A549 (cell line): ENCODE measurements around the gene SPTBN5. TPM values are rescaled to one million over a fixed set of nuclear protein-coding genes. Genes with fewer than 3 reads are reported as not detected.
A peak's percentile ranks its signal among the peaks of the same experiment; 100 is the strongest.

ENCODE experiments used
- ATAC-seq, 2 experiments: fragments of 200-7000 bp in 1 of 2; fragments of >200 bp in 1 of 2; cut with Nextera tagmentation in 1 of 2; cut with Tn5 transposase in 1 of 2; 3 replicates each; pipeline versions ENCODE4 v1.8.0 to v1.9.1; 2018 to 2020; ENCODE audit warnings: mild to moderate bottlenecking in 1 of 2, moderate library complexity in 1 of 2
- CTCF ChIA-PET: fragments of 300-600 bp; sonication (Branson Sonifier 250); formaldehyde crosslinking; extraction: SDS; loops from one replicate; lab custom pipeline; 2021; ENCODE audit warnings: antibody characterized with exemption, inconsistent platforms; lab: Yijun Ruan, JAX
- POLR2A ChIA-PET: fragments of 350-600 bp; formaldehyde crosslinking; extraction: SDS; loops from one replicate; lab custom pipeline; 2021; ENCODE audit warnings: antibody characterized with exemption, inconsistent platforms; lab: Yijun Ruan, JAX
- DNase-seq, 2 experiments: peaks; one replicate each; pipeline versions ENCODE4 v3.0.0 to v3.0.0-alpha.2; 2011 to 2016; ENCODE audit warnings: low read depth in 1 of 2, low spot score in 1 of 2
- FAIRE-seq: peaks from 2 replicates; lab custom pipeline; 2011; peaks lifted over from hg19 to GRCh38; lab: Jason Lieb, UNC
- H3K27ac ChIP-seq, 2 experiments: fragments of >200 bp; sonication (Bioruptor Twin); formaldehyde crosslinking; 3 replicates each; pipeline ENCODE4 v1.5.1; 2016 to 2017
- H3K4me1 ChIP-seq: fragments of >200 bp; sonication (Bioruptor Twin); formaldehyde crosslinking; 3 replicates; pipeline ENCODE4 v1.6.1; 2016
- H3K4me2 ChIP-seq: fragments of >200 bp; sonication (Bioruptor Twin); formaldehyde crosslinking; 3 replicates; pipeline ENCODE4 v1.6.1; 2016
- H3K4me3 ChIP-seq: fragments of >200 bp; sonication (Bioruptor Twin); formaldehyde crosslinking; 3 replicates; pipeline ENCODE4 v1.5.1; 2016
- H3K9me3 ChIP-seq: fragments of >200 bp; sonication (Bioruptor Twin); formaldehyde crosslinking; 3 replicates; pipeline ENCODE4 v1.6.1; 2016
- BHLHE40 ChIP-seq: IDR thresholded peaks from 2 replicates; pipeline ENCODE4 v1.6.1; 2012; ENCODE audit warnings: low read depth, low read length, inconsistent platforms
- CBX2 ChIP-seq: fragments of 200-600 bp; sonication (generic); IDR thresholded peaks from 2 replicates; pipeline ENCODE4 v1.6.1; 2016; ENCODE audit warnings: low read depth, mild to moderate bottlenecking, borderline replicate concordance
- CEBPB ChIP-seq, 2 experiments: fragments of >200 bp in 1 of 2; sonication (Bioruptor Twin) in 1 of 2; formaldehyde crosslinking in 1 of 2; IDR thresholded peaks; 2 replicates each; pipeline ENCODE4 v1.6.1; 2012 to 2016
- CHD2 ChIP-seq: fragments of 150-350 bp; IDR thresholded peaks from 2 replicates; pipeline ENCODE4 v1.6.1; 2014; ENCODE audit warnings: low read length; ENCODE audit not compliant: partially characterized antibody
- CTCF ChIP-seq: fragments of >200 bp; sonication (Bioruptor Twin); formaldehyde crosslinking; IDR thresholded peaks from 3 replicates; pipeline ENCODE4 v1.5.1; 2016
- E2F6 ChIP-seq: IDR thresholded peaks from 2 replicates; pipeline ENCODE4 v1.6.1; 2012; ENCODE audit warnings: low read depth, borderline replicate concordance
- EHF ChIP-seq: fragments of 250-450 bp; sonication (Bioruptor Pico); IDR thresholded peaks from 2 replicates; pipeline ENCODE4 v1.5.0; 2020; ENCODE audit warnings: mild to moderate bottlenecking
- EP300 ChIP-seq, 2 experiments: fragments of >200 bp; sonication (Bioruptor Twin); formaldehyde crosslinking; IDR thresholded peaks; 2 replicates in 1 of 2; 3 replicates in 1 of 2; pipeline ENCODE4 v1.6.1; 2016 to 2017
- ESRRA ChIP-seq: fragments of 150-350 bp; IDR thresholded peaks from 2 replicates; pipeline ENCODE4 v1.6.1; 2014; ENCODE audit warnings: mild to moderate bottlenecking, low read length, borderline replicate concordance
- FOSB ChIP-seq: fragments of 250-450 bp; sonication (Bioruptor Pico); IDR thresholded peaks from 2 replicates; pipeline ENCODE4 v1.5.0; 2020; ENCODE audit warnings: mild to moderate bottlenecking, moderate library complexity
- FOXS1 ChIP-seq: fragments of 250-450 bp; sonication (Bioruptor Pico); IDR thresholded peaks from 2 replicates; pipeline ENCODE4 v1.5.0; 2020; ENCODE audit warnings: mild to moderate bottlenecking, moderate library complexity
- NFE2L2 ChIP-seq: fragments of 150-350 bp; conservative IDR thresholded peaks from 2 replicates; pipeline ENCODE4 v1.6.1; 2014; ENCODE audit warnings: low read length
- POLR2AphosphoS2 ChIP-seq: conservative IDR thresholded peaks from 2 replicates; pipeline ENCODE4 v1.6.1; 2012; ENCODE audit warnings: low read length, improper control_type of control experiment, inconsistent platforms
- RAD21 ChIP-seq, 2 experiments: fragments of >200 bp in 1 of 2; sonication (Bioruptor Twin) in 1 of 2; formaldehyde crosslinking in 1 of 2; IDR thresholded peaks in 1 of 2; conservative IDR thresholded peaks in 1 of 2; 2 replicates in 1 of 2; 3 replicates in 1 of 2; pipeline ENCODE4 v1.6.1; 2012 to 2018; ENCODE audit warnings: inconsistent platforms in 1 of 2
- RCOR1 ChIP-seq: fragments of 150-350 bp; IDR thresholded peaks from 2 replicates; pipeline ENCODE4 v1.6.1; 2014; ENCODE audit warnings: antibody characterized with exemption, low read length, low read depth
- SMC3 ChIP-seq: fragments of >200 bp; sonication (Bioruptor Twin); formaldehyde crosslinking; IDR thresholded peaks from 3 replicates; pipeline ENCODE4 v1.6.1; 2018; ENCODE audit warnings: inconsistent platforms
- ZFP36 ChIP-seq: fragments of 450-650 bp; IDR thresholded peaks from 2 replicates; pipeline ENCODE4 v1.6.1; 2014; ENCODE audit warnings: borderline replicate concordance; ENCODE audit not compliant: partially characterized antibody
- ZSCAN20 ChIP-seq: fragments of 250-450 bp; sonication (Bioruptor Pico); IDR thresholded peaks from 2 replicates; pipeline ENCODE4 v1.8.0; 2022; ENCODE audit warnings: mild to moderate bottlenecking, moderate library complexity
- whole genome bisulfite sequencing: methylation state at CpG from one replicate; pipeline ENCODE4 v1.1.6; 2017; ENCODE audit errors: missing lambda C conversion rate; 5-methylcytosine and 5-hydroxymethylcytosine counted together
- polyA plus RNA-seq, 4 experiments: library from polyadenylated mRNA; depleted of rRNA in 3 of 4; stranded (reverse); fragments of >200 nt; fragmentation: RNase III in 1 of 4; extraction: RNeasy Plus Mini Kit Qiagen cat#74134 plus additional on column Dnase treatment in 1 of 4; gene quantifications; 2 replicates in 3 of 4; 3 replicates in 1 of 4; pipeline ENCODE4 v1.2.3, GENCODE V29; 2011 to 2017
- TF ChIP-seq, protein P1 (sequence below): fragments of 150-350 bp; IDR thresholded peaks from 2 replicates; pipeline ENCODE4 v1.6.1; 2014; ENCODE audit warnings: low read depth, mild to moderate bottlenecking, low read length
- TF ChIP-seq, protein P2 (sequence below): fragments of 250-450 bp; sonication (Bioruptor Pico); IDR thresholded peaks from 2 replicates; pipeline ENCODE4 v1.5.0; 2020; ENCODE audit warnings: low read depth, mild to moderate bottlenecking, moderate library complexity

SPTBN5 gene
- polyA plus RNA-seq, 2 of the 4 experiments (the other 2 are of a cell fraction): 0.05 to 0.17 TPM

DNA sequence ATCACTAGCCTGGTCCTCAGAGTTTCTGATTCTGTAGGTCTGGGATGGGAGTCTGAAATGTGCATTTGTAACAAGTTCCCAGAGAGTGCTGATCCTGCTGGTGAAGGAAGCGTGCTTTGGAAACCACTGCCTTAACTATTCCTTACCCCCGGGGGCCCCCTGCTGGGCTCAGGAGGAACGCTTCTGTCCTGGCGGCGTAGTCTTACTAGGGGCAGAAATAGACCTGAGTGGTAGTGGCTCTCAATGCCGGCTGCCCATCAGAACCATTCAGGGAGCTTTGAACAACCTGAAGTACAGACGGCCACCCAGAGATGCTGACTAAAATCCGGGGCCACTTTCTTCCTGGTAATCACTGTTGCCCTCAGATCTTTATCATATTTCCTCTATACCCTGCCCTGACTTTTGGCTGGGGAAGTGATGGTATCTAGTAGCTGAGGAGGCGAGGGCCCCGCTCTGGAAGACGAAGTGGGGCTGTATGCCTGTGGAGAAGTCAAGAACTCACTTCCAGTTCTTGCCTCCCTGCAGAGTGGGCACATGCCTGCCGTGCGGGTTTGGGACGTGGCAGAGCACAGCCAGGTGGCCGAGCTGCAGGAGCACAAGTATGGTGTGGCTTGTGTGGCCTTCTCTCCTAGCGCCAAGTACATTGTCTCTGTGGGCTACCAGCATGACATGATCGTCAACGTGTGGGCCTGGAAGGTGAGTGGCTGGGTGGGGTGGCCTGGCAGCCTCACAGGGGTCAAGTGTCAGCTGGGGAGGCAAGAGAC lies 82.2 kb downstream of the SPTBN5 start:
- 70% methylated on average over 11 of the region's 18 CpGs for WGBS
- Histone ChIP-seq H3K9me3 (no peaks in the 10 kb centered on the region), H3K4me2 (no peak overlapping the region), H3K4me3 (no peak overlapping the region), H3K4me1 (no peaks in the 10 kb centered on the region), H3K27ac (no peak overlapping the region)
- FAIRE-seq (no peak), DNase-seq (peak; percentile 70 to 71), ATAC-seq (peak; percentile 96 to 98; a peak in 5 of 6 replicates)
- TF ChIP-seq RAD21 (conservative IDR thresholded peaks at IDR 0.05 in 1 of 2, IDR thresholded peaks at IDR 0.05 in 1 of 2) (peak; percentile 82 to 92), FOXS1 (CRISPR knock-in tag) (no peak), CTCF (peak; percentile 69), NFE2L2 (no peak), CEBPB (IDR thresholded peaks at IDR 0.05) (no peak), RCOR1 (no peak), E2F6 (no peak), SMC3 (peak; percentile 71)
- ChIA-PET CTCF (interaction anchor here (0.7 to 6.4 kb wide), 42 partner anchors 9 to 364 kb away, joined by 3 to 103 read pairs (median 4); partner anchors contain the start of genes MAPKBP1, PLA2G4B and RPAP1), POLR2A (interaction anchor here (1.0 to 1.3 kb wide), 2 partner anchors 37 kb away, joined by 3 to 4 read pairs; partner anchors contain the start of gene MAPKBP1)

DNA sequence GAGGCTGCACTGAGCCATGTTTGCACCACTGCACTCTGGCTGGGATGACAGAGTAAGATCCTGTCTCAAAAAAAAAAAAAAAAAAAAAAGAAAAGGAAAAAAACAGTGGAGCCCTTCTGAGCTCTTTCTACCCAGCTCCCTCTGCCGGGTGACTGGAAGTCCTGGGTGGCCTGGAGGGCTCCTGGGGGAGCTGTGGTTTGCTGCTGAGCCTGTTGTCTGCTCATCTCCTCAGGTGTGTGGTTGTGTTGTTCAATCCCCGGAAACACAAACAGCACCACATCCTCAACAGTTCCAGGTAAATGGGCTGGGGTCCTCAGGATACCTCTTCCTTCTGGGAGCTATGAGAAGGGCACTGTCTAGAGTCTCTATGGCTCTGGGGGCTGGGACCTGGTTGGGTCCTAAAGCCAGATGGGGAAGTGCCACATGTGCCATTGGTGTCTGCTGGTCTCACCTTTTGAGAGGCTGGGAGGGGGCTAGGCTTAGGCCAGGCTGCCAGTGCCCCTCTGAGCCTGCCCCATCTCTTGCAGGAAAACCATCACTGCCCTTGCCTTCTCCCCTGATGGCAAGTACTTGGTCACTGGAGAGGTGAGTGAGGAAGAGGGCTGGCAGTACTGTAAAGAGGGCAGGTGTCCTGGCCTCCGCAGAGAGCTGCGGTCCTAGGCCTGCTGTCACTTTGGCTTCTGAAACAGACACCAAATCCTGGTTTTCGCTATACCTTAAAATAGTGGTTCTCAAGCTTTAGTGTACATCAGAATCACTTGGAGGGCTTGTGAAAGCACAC lies 83.0 kb downstream of the SPTBN5 start:
- no peak for DNase-seq
- H3K9me3 ChIP-seq: no peaks in the 10 kb centered on the region
- no peak overlapping the region for H3K27ac ChIP-seq
- POLR2A ChIA-PET: interaction anchor here (1.0 kb wide), 1 partner anchor 36 kb away, joined by 3 read pairs; the partner anchor contains the start of gene MAPKBP1
- TF ChIP-seq, protein P1, sequence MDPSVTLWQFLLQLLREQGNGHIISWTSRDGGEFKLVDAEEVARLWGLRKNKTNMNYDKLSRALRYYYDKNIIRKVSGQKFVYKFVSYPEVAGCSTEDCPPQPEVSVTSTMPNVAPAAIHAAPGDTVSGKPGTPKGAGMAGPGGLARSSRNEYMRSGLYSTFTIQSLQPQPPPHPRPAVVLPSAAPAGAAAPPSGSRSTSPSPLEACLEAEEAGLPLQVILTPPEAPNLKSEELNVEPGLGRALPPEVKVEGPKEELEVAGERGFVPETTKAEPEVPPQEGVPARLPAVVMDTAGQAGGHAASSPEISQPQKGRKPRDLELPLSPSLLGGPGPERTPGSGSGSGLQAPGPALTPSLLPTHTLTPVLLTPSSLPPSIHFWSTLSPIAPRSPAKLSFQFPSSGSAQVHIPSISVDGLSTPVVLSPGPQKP: no peak
- TF ChIP-seq POLR2AphosphoS2 (no peak), ZSCAN20 (no peak), ESRRA (no peak), EHF (CRISPR knock-in tag) (no peak), CHD2 (no peak), ZFP36 (no peak), SMC3 (no peak), CBX2 (no peak), EP300 (IDR thresholded peaks at IDR 0.05) (no peak), BHLHE40 (no peak), FOSB (CRISPR knock-in tag) (no peak)
- TF ChIP-seq, protein P2, sequence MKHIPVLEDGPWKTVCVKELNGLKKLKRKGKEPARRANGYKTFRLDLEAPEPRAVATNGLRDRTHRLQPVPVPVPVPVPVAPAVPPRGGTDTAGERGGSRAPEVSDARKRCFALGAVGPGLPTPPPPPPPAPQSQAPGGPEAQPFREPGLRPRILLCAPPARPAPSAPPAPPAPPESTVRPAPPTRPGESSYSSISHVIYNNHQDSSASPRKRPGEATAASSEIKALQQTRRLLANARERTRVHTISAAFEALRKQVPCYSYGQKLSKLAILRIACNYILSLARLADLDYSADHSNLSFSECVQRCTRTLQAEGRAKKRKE (CRISPR knock-in tag): no peak
- TF ChIP-seq, all 56 proteins: peak for 0
- no peaks in the 10 kb centered on the region for H3K4me1 ChIP-seq
- 97% methylated on average over 5 of the region's 5 CpGs for WGBS
- no peak overlapping the region for H3K4me2 ChIP-seq
- FAIRE-seq (no peak), ATAC-seq (peak; percentile 27 to 43; a peak in 4 of 6 replicates)
- CTCF ChIA-PET: interaction anchor here (0.6 to 6.4 kb wide), 34 partner anchors 8 to 361 kb away, joined by 3 to 103 read pairs (median 5); partner anchors contain the start of genes MAPKBP1 and PLA2G4B
- H3K4me3 ChIP-seq: no peak overlapping the region
